Endothelial cell (in vitro differentiated cells): ENCODE results near the gene ANKFY1. TPM values are rescaled to one million over a fixed set of nuclear protein-coding genes. Genes with fewer than 3 reads are reported as not detected.

Source experiments
- DNase-seq: peaks from one replicate; pipeline ENCODE4 v3.0.0; 2021; ENCODE audit warnings: low spot score
- H3K27ac Mint-ChIP-seq: one replicate; pipeline ENCODE4 v1.8.0; 2021; ENCODE audit warnings: mixed read lengths, inconsistent platforms; ENCODE audit not compliant: unreplicated experiment
- H3K27me3 Mint-ChIP-seq: one replicate; pipeline ENCODE4 v1.8.0; 2021; ENCODE audit warnings: mild to moderate bottlenecking, moderate library complexity, mixed read lengths, inconsistent platforms; ENCODE audit not compliant: unreplicated experiment
- H3K36me3 Mint-ChIP-seq: one replicate; pipeline ENCODE4 v1.8.0; 2021; ENCODE audit warnings: mild to moderate bottlenecking, low read depth, mixed read lengths, inconsistent platforms; ENCODE audit not compliant: unreplicated experiment
- H3K4me1 Mint-ChIP-seq: one replicate; pipeline ENCODE4 v1.8.0; 2021; ENCODE audit warnings: mild to moderate bottlenecking, mixed read lengths, inconsistent platforms; ENCODE audit not compliant: unreplicated experiment
- H3K4me3 Mint-ChIP-seq: one replicate; pipeline ENCODE4 v1.8.0; 2021; ENCODE audit warnings: mild to moderate bottlenecking, mixed read lengths, inconsistent platforms; ENCODE audit not compliant: unreplicated experiment
- H3K9me3 Mint-ChIP-seq: one replicate; pipeline ENCODE4 v1.8.0; 2021; ENCODE audit warnings: mixed read lengths, inconsistent platforms; ENCODE audit not compliant: unreplicated experiment
- total RNA-seq: library from RNA; stranded (reverse); fragmentation: NEBNext Ultra II Directional; extraction: Animal tissue kit (Norgen Biotek cat#: 25700); gene quantifications from one replicate; pipeline ENCODE4 v1.2.1, GENCODE V29; 2021; ENCODE audit not compliant: unreplicated experiment
- TF ChIP-seq, protein P1 (sequence below): fragments of 200-600 bp; sonication (generic); IDR thresholded peaks from one replicate; pipeline ENCODE4 v1.5.0; 2021; ENCODE audit warnings: antibody characterized with exemption; ENCODE audit not compliant: unreplicated experiment

Gene ANKFY1
- total RNA-seq, 1 donor from 2014 or later: 41.6 TPM

- Mint-ChIP-seq H3K4me1 (peaks cover 6% of the 10 kb centered on the region), H3K27me3 (no peaks in the 10 kb centered on the region), H3K9me3 (no peaks in the 10 kb centered on the region), H3K4me3 (no peak overlapping the region), H3K27ac (no peak overlapping the region), H3K36me3 (peaks cover 33% of the 10 kb centered on the region)
- TF ChIP-seq, protein P1, sequence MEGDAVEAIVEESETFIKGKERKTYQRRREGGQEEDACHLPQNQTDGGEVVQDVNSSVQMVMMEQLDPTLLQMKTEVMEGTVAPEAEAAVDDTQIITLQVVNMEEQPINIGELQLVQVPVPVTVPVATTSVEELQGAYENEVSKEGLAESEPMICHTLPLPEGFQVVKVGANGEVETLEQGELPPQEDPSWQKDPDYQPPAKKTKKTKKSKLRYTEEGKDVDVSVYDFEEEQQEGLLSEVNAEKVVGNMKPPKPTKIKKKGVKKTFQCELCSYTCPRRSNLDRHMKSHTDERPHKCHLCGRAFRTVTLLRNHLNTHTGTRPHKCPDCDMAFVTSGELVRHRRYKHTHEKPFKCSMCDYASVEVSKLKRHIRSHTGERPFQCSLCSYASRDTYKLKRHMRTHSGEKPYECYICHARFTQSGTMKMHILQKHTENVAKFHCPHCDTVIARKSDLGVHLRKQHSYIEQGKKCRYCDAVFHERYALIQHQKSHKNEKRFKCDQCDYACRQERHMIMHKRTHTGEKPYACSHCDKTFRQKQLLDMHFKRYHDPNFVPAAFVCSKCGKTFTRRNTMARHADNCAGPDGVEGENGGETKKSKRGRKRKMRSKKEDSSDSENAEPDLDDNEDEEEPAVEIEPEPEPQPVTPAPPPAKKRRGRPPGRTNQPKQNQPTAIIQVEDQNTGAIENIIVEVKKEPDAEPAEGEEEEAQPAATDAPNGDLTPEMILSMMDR: no peak
- no peak for DNase-seq
Measured at GRCh38 chr17:4209611-4210010, 54.2 kb downstream of the ANKFY1 start.

DNA sequence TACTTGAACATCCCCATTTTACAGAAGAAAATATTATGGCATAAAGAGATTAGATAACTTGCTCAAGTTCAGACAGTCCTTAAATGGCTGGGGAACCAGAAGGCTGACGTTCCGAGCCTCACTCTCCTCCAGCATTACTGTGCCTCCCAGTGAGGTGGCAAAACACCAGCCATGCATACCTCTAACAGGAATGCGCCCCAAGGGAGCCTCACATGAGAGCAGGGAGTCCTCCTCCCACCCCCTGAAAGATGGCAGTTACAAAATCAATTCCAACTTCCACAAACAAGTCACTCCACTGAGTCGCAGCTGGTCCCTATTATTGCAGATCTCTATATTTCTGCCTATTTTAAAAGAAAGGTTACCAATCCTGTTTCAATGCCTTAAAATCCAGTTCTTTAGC is 55.5 kb downstream of the ANKFY1 start:
- no peak for DNase-seq

DNA sequence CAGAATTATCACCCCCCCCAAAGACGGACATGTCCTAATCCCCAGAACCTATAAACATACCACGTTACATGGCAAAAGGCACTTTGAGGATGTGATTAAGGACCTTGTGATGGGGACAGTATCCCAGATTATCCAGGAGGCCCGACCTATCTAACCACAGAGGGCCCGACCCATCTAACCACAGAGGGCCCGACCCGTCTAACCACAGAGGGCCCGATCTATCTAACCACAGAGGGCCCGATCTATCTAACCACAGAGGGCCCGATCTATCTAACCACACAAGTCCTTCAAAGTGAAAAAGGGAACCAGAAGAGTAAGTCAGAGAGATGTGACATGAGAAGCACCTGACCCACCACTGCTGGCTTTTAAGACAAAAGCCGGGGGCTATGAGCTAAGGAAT is 56.8 kb downstream of the ANKFY1 start:
- H3K36me3 Mint-ChIP-seq: peaks cover 29% of the 10 kb centered on the region

More for the DNA sequence above, 55.5 kb downstream of the ANKFY1 start:
- H3K27ac Mint-ChIP-seq: no peak overlapping the region
- peaks cover 29% of the 10 kb centered on the region for H3K36me3 Mint-ChIP-seq
- no peaks in the 10 kb centered on the region for H3K9me3 Mint-ChIP-seq
- no peak overlapping the region for H3K4me3 Mint-ChIP-seq
- TF ChIP-seq, protein P1: no peak
- H3K4me1 Mint-ChIP-seq: peaks cover 6% of the 10 kb centered on the region
- no peaks in the 10 kb centered on the region for H3K27me3 Mint-ChIP-seq

DNA sequence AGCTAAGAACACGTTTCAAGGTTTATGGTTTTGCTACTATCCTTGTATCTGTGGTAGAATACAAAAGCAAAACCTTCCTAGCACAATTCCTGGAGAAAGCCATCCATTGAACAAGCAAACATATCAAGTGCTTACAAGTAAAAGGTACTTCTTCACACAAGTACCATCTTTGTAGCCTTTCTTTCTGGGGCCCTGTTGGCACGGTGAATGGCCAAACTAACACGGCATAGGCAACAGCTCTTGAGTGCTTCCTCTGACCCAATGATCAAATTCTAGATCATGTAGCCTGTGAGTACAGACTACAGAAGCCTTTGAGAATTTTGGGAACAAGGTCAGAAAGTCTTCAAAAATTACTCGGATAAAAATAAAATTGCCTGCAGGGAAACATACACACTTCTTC is 57.9 kb downstream of the ANKFY1 start:
- H3K27me3 Mint-ChIP-seq: no peaks in the 10 kb centered on the region
- TF ChIP-seq, protein P1: no peak
- no peak overlapping the region for H3K27ac Mint-ChIP-seq
- no peak for DNase-seq
- H3K4me3 Mint-ChIP-seq: peak overlapping the region; percentile 68
- H3K4me1 Mint-ChIP-seq: no peaks in the 10 kb centered on the region
- no peaks in the 10 kb centered on the region for H3K9me3 Mint-ChIP-seq
- peaks cover 29% of the 10 kb centered on the region for H3K36me3 Mint-ChIP-seq

More for the DNA sequence above, 56.8 kb downstream of the ANKFY1 start:
- Mint-ChIP-seq H3K4me3 (peak overlapping the region; percentile 68), H3K27ac (no peak overlapping the region), H3K27me3 (no peaks in the 10 kb centered on the region), H3K4me1 (peaks cover 4% of the 10 kb centered on the region), H3K9me3 (no peaks in the 10 kb centered on the region)
- TF ChIP-seq, protein P1: no peak
- DNase-seq: no peak

- H3K9me3 Mint-ChIP-seq: no peaks in the 10 kb centered on the region
- TF ChIP-seq, protein P1: no peak
- H3K27me3 Mint-ChIP-seq: no peaks in the 10 kb centered on the region
- H3K36me3 Mint-ChIP-seq: peaks cover 28% of the 10 kb centered on the region
- no peak overlapping the region for H3K4me3 Mint-ChIP-seq
- no peaks in the 10 kb centered on the region for H3K4me1 Mint-ChIP-seq
- no peak overlapping the region for H3K27ac Mint-ChIP-seq
- DNase-seq: no peak
Measured at GRCh38 chr17:4204710-4205173, 59.0 kb downstream of the ANKFY1 start.
